Activated naive CD8-positive, alpha-beta T cell treated with anti-CD3 and anti-CD28 coated beads for 36 hours (primary cell): ENCODE results near the gene C1QL4. TPM values are rescaled to one million over a fixed set of nuclear protein-coding genes. Genes with fewer than 3 reads are reported as not detected.
A peak's percentile ranks its signal among the peaks of the same experiment; 100 is the strongest.
"Not testable (repeated sequence)": the region's sequence is repeated elsewhere in the genome, so short reads cannot be mapped to it uniquely, and the experiment has no call there.

Source experiments
- DNase-seq: peaks from one replicate; pipeline ENCODE4 v3.0.0; 2021
- H3K27ac Mint-ChIP-seq: one replicate; pipeline ENCODE4 v1.8.0; 2022; ENCODE audit warnings: mild to moderate bottlenecking, moderate library complexity, mixed read lengths
- H3K27me3 Mint-ChIP-seq: one replicate; pipeline ENCODE4 v1.8.0; 2022; ENCODE audit warnings: mild to moderate bottlenecking, mixed read lengths
- H3K36me3 Mint-ChIP-seq: one replicate; pipeline ENCODE4 v1.8.0; 2021; ENCODE audit warnings: mild to moderate bottlenecking, mixed read lengths
- H3K4me1 Mint-ChIP-seq: one replicate; pipeline ENCODE4 v1.8.0; 2021; ENCODE audit warnings: mixed read lengths
- H3K4me3 Mint-ChIP-seq: one replicate; pipeline ENCODE4 v1.8.0; 2022; ENCODE audit warnings: mild to moderate bottlenecking, moderate library complexity, mixed read lengths
- H3K9me3 Mint-ChIP-seq: one replicate; pipeline ENCODE4 v1.8.0; 2022; ENCODE audit warnings: mixed read lengths
- total RNA-seq, 2 experiments: library from RNA; stranded (reverse); gene quantifications; one replicate each; pipeline ENCODE4 v1.2.3, GENCODE V29; 2021

C1QL4 gene
- total RNA-seq, result not detected

GRCh38 chr12:49336645-49337584 is at the start of gene C1QL4:
TSS of gene C1QL4 (minus strand) at chr12:49337188. CDS start at chr12:49336477, 711 bp downstream.
- DNase-seq, result peak; percentile 85
- Mint-ChIP-seq H3K4me1 (peaks cover 19% of the 10 kb centered on the region), H3K4me3 (peak within 1 kb of the TSS; percentile 42), H3K36me3 (no peaks in the 10 kb centered on the region), H3K27ac (no peak within 1 kb of the TSS), H3K27me3 (peaks cover 96% of the 10 kb centered on the region), H3K9me3 (no peaks in the 10 kb centered on the region)

- not testable (repeated sequence) for H3K4me3 Mint-ChIP-seq, H3K9me3 Mint-ChIP-seq, DNase-seq, H3K27ac Mint-ChIP-seq, H3K36me3 Mint-ChIP-seq, H3K27me3 Mint-ChIP-seq, H3K4me1 Mint-ChIP-seq
Observed at GRCh38 chr12:49380184-49380583, 43.2 kb upstream of the C1QL4 start.

- H3K27ac Mint-ChIP-seq, result no peak overlapping the region
- no peak overlapping the region for H3K4me3 Mint-ChIP-seq
- peaks cover 2% of the 10 kb centered on the region for H3K36me3 Mint-ChIP-seq
- H3K4me1 Mint-ChIP-seq, result peaks cover 3% of the 10 kb centered on the region
- DNase-seq, result no peak
- no peaks in the 10 kb centered on the region for H3K9me3 Mint-ChIP-seq
- no peaks in the 10 kb centered on the region for H3K27me3 Mint-ChIP-seq
Observed at GRCh38 chr12:49377386-49377785, 40.4 kb upstream of the C1QL4 start.

- H3K27me3 Mint-ChIP-seq, result no peaks in the 10 kb centered on the region
- no peaks in the 10 kb centered on the region for H3K9me3 Mint-ChIP-seq
- DNase-seq, result no peak
- no peak overlapping the region for H3K4me3 Mint-ChIP-seq
- no peak overlapping the region for H3K27ac Mint-ChIP-seq
- peaks cover 6% of the 10 kb centered on the region for H3K4me1 Mint-ChIP-seq
- H3K36me3 Mint-ChIP-seq, result peaks cover 2% of the 10 kb centered on the region
Observed at GRCh38 chr12:49375406-49375805, 38.4 kb upstream of the C1QL4 start.

GRCh38 chr12:49370539-49370938 is 33.6 kb upstream of the C1QL4 start:
- Mint-ChIP-seq H3K9me3 (no peaks in the 10 kb centered on the region), H3K27me3 (no peaks in the 10 kb centered on the region), H3K4me1 (peaks cover 33% of the 10 kb centered on the region), H3K4me3 (no peak overlapping the region), H3K36me3 (peaks cover 4% of the 10 kb centered on the region), H3K27ac (peak overlapping the region; percentile 4)
- DNase-seq, result no peak

GRCh38 chr12:49369411-49370145 is 32.6 kb upstream of the C1QL4 start:
- Mint-ChIP-seq H3K36me3 (peaks cover 4% of the 10 kb centered on the region), H3K9me3 (no peaks in the 10 kb centered on the region), H3K4me1 (peaks cover 34% of the 10 kb centered on the region), H3K4me3 (peak overlapping the region; percentile 14), H3K27ac (no peak overlapping the region), H3K27me3 (no peaks in the 10 kb centered on the region)
- peak; percentile 29 for DNase-seq

GRCh38 chr12:49368240-49368600 is 31.2 kb upstream of the C1QL4 start:
- Mint-ChIP-seq H3K4me1 (peaks cover 34% of the 10 kb centered on the region), H3K4me3 (peak overlapping the region; percentile 88), H3K9me3 (no peaks in the 10 kb centered on the region), H3K27me3 (no peaks in the 10 kb centered on the region), H3K27ac (no peak overlapping the region), H3K36me3 (peaks cover 4% of the 10 kb centered on the region)
- DNase-seq, result no peak

- peak within 1 kb of the TSS; percentile 88 for H3K4me3 Mint-ChIP-seq
- H3K4me1 Mint-ChIP-seq, result peaks cover 34% of the 10 kb centered on the region
- H3K27me3 Mint-ChIP-seq, result no peaks in the 10 kb centered on the region
- no peaks in the 10 kb centered on the region for H3K9me3 Mint-ChIP-seq
- peak within 1 kb of the TSS; percentile 93 for H3K27ac Mint-ChIP-seq
- no peak for DNase-seq
- H3K36me3 Mint-ChIP-seq, result peaks cover 2% of the 10 kb centered on the region
Observed at GRCh38 chr12:49367381-49368239, 30.6 kb upstream of the C1QL4 start, which contains the start of gene SPATS2. TSS of gene SPATS2 (plus strand) at chr12:49367462. CDS start at chr12:49461013, 93,551 bp downstream.

GRCh38 chr12:49366652-49367380 is 29.8 kb upstream of the C1QL4 start:
- H3K9me3 Mint-ChIP-seq, result no peaks in the 10 kb centered on the region
- H3K4me3 Mint-ChIP-seq, result peak overlapping the region; percentile 88
- peak overlapping the region; percentile 93 for H3K27ac Mint-ChIP-seq
- H3K36me3 Mint-ChIP-seq, result peaks cover 2% of the 10 kb centered on the region
- peaks cover 34% of the 10 kb centered on the region for H3K4me1 Mint-ChIP-seq
- DNase-seq, result peak; percentile 94
- H3K27me3 Mint-ChIP-seq, result no peaks in the 10 kb centered on the region

- Mint-ChIP-seq H3K9me3 (no peaks in the 10 kb centered on the region), H3K4me3 (peak overlapping the region; percentile 88), H3K36me3 (peaks cover 2% of the 10 kb centered on the region), H3K27me3 (no peaks in the 10 kb centered on the region), H3K4me1 (peaks cover 31% of the 10 kb centered on the region), H3K27ac (peak overlapping the region; percentile 93)
- peak; percentile 48 for DNase-seq
Observed at GRCh38 chr12:49366096-49366651, 29.2 kb upstream of the C1QL4 start.

GRCh38 chr12:49365542-49365941 is 28.6 kb upstream of the C1QL4 start:
- Mint-ChIP-seq H3K36me3 (peaks cover 2% of the 10 kb centered on the region), H3K27me3 (no peaks in the 10 kb centered on the region), H3K4me1 (peaks cover 31% of the 10 kb centered on the region), H3K4me3 (peak overlapping the region; percentile 33), H3K27ac (no peak overlapping the region), H3K9me3 (no peaks in the 10 kb centered on the region)
- no peak for DNase-seq

GRCh38 chr12:49364989-49365388 is 28.0 kb upstream of the C1QL4 start:
- Mint-ChIP-seq H3K36me3 (peaks cover 2% of the 10 kb centered on the region), H3K27me3 (peaks cover under 1% of the 10 kb centered on the region), H3K4me1 (peaks cover 29% of the 10 kb centered on the region), H3K27ac (no peak overlapping the region), H3K4me3 (peak overlapping the region; percentile 10), H3K9me3 (no peaks in the 10 kb centered on the region)
- DNase-seq, result no peak

GRCh38 chr12:49362077-49362476 is 25.1 kb upstream of the C1QL4 start:
- DNase-seq, result no peak
- Mint-ChIP-seq H3K4me1 (peaks cover 15% of the 10 kb centered on the region), H3K27me3 (peaks cover 20% of the 10 kb centered on the region), H3K27ac (no peak overlapping the region), H3K36me3 (no peaks in the 10 kb centered on the region), H3K9me3 (no peaks in the 10 kb centered on the region), H3K4me3 (no peak overlapping the region)

GRCh38 chr12:49359671-49360070 is 22.7 kb upstream of the C1QL4 start:
- DNase-seq, result no peak
- H3K9me3 Mint-ChIP-seq, result no peaks in the 10 kb centered on the region
- peaks cover 28% of the 10 kb centered on the region for H3K27me3 Mint-ChIP-seq
- no peaks in the 10 kb centered on the region for H3K36me3 Mint-ChIP-seq
- H3K4me3 Mint-ChIP-seq, result no peak overlapping the region
- no peak overlapping the region for H3K27ac Mint-ChIP-seq
- H3K4me1 Mint-ChIP-seq, result peaks cover 6% of the 10 kb centered on the region
